GM21576 (cell line): ENCODE results near the gene CTNNBIP1.
A peak's percentile ranks its signal among the peaks of the same experiment; 100 is the strongest.

Source experiments
- ATAC-seq: cut with Tn5 transposase; IDR thresholded peaks from one replicate; pipeline ENCODE4 v1.9.1; 2021; ENCODE audit warnings: mild to moderate bottlenecking, moderate library complexity; ENCODE audit not compliant: unreplicated experiment

CTNNBIP1 gene

GRCh38 chr1:9881838-9882249 lies 28.2 kb downstream of the CTNNBIP1 start:
- ATAC-seq, result no peak

- ATAC-seq, result no peak
Measured at GRCh38 chr1:9878404-9878803, 31.7 kb downstream of the CTNNBIP1 start.

DNA sequence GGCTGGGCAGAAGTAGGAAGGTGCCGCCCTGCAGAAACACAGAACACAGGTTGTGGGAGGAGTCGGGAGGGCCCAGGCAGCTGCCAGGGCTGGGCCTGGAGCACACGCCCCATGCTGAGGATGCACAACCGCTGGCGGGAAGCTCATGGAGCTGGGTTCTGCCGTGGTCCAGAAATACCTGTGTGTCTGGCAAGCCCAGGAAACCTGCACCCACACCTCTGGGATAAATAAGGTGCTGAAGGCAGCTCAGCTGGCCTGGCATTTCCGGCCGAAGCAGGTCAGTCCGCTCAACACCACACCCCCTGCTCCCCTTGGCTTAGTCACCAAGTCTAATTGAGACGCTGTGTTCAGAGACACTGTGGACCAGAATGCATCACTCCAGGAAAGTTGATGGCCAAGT lies 32.1 kb downstream of the CTNNBIP1 start:
- ATAC-seq, result no peak

GRCh38 chr1:9875636-9876000 lies 34.5 kb downstream of the CTNNBIP1 start:
- no peak for ATAC-seq

DNA sequence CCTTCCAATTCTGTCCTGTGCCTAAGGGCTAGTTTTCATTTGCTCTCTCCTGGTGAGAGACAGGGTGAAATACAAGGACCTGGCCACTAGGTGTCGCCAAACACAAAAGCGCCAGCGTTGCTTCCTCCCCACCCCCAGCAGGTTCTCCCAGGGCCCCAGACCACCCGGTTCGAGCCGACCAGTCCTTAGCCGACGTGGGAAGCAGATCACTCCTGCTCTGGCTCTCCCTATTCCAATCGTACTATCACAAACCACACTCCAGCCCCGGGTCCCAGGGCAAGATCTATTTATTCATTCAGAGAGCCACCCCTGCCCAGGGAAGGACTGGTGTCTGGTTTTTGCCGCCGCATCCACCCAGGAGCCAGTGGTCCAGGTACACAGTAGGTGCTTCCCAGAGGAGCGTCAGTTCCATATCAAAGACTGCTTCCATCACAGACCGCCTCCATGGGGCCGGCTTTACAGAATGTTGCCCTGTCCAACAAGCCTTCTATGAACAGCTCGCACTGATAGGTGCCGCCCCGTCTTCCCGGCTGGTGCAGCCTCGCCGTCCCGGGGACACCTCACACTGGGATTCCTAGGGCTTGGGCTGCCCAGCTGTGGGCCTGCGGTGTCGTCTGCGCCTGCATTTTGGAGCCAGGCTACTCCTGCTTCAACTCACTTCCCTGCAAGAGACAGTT lies 35.0 kb downstream of the CTNNBIP1 start:
- peak; percentile 58 for ATAC-seq

GRCh38 chr1:9874412-9874811 lies 35.7 kb downstream of the CTNNBIP1 start:
- no peak for ATAC-seq

GRCh38 chr1:9873992-9874391 lies 36.1 kb downstream of the CTNNBIP1 start:
- ATAC-seq, result no peak

GRCh38 chr1:9873385-9873784 lies 36.7 kb downstream of the CTNNBIP1 start:
- ATAC-seq, result no peak

DNA sequence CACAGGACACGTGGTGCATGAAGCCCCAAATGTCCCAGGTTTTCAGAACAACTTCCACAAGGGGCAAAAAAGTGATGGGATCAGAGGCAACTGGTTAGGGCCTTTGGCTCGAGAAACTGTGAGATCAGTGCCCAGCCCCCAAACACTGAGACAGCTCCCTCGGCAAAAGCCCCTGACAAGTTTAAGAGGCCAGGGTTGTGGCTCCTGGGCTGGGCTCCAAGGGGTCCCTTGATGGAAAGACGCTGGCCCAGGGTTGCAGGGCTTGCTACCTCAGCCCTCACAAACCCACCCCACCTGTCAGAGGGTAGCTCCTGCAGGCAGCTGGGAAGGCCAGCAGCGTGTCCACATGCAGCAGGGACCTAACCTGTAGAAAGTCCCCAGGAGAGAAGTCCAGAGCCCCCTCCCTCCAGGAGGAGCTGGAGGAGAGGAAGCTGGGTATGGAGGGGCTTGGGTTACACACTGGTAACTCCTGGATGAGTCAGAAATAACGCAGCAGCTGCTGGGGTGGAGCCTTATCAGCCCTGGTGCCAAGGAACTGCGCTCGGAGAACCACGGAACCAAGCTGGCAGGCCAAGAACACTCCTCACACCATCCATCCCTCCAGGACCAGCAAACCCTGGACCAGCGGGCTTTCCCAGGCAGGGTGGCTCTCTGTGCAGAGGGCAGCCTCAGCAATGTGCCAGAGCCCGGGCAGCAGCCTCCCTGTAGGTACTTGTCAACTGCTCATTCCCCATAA lies 37.5 kb downstream of the CTNNBIP1 start:
- ATAC-seq, result no peak

- no peak for ATAC-seq
Measured at GRCh38 chr1:9871707-9872425, 38.2 kb downstream of the CTNNBIP1 start.

DNA sequence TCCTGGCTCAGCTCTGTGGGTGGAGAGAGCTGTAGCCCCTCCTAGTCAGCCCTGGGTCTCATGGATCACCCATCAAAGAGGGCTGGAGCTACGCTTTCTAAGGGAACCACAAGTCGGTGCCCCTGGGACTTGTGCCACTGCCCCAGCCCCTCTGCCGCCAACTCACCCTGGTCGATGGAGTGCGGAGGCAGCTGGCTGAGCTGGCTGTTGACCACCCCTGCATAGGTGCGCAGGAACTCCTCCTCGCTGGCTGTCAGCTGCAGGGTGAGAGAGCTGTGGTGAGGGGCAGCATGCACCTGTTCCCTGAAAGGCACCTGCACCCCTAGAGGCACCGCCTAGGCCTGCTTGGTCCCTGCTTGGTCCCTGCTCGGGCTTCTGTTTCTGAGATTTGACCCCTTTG lies 39.0 kb downstream of the CTNNBIP1 start:
- ATAC-seq, result no peak

GRCh38 chr1:9870572-9870971 lies 39.5 kb downstream of the CTNNBIP1 start:
- no peak for ATAC-seq

GRCh38 chr1:9869831-9870251 lies 40.2 kb downstream of the CTNNBIP1 start:
- ATAC-seq, result no peak

GRCh38 chr1:9868244-9868590 lies 41.9 kb downstream of the CTNNBIP1 start:
- ATAC-seq, result no peak

DNA sequence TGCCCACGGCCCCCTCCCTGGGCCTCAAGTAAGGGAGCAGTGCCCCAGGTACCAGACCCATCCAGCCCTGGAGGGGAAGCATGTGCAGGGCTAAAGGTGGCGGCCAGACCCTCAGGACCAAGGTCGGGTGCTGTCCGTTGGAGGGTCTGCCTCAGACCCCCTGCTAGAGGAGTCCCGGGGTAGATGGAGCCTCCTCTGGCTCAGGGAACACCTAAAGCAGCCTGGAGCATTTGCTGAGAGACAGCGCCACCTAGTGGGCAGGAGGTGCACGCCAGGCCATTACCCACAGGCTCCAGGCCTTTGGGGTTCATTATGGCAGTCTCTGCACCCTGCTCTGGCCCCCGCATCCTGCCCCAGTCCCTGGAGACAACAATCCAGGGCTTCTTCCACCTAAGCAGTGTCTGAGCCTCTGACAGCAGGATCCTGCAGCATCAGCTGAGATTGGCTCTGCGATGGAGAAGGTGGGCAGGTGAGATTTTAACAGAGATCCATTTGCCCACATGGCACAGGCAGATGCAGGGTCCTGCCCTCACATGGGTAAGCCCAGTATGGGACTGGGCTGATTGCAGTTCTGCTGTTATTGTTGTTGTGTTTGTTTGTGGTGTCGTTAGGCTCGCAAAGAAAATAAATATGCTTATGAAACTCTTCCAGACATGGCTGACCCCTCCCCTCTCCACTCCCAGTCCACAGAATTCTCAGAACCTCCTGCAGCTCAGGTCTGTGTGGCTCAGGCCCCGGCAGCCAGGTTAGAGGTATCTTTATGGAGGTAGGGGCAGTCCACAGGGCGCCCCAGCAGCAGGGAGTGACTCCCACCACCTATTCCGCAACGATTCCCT lies 42.4 kb downstream of the CTNNBIP1 start:
- peak; percentile 69 for ATAC-seq

- ATAC-seq, result no peak
Measured at GRCh38 chr1:9866836-9867235, 43.2 kb downstream of the CTNNBIP1 start.

DNA sequence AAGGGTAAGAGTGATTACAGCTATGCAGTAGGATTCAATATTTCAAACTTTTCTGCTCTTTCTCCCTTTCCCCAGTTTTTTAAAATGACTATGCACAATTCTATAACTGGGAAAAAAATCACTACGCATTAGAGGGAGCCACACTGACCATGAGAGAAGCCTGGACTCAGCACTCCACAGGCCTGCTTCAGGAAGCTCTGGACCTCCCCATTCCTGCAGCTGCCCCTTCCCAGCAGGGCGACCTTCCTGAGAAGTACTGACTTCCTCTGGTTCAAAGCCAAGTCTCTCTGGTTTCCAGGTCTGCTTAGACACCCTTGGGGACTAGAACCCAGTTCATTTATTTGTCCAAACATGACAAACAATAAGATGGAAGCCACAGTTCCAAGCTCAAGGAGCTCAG lies 44.3 kb downstream of the CTNNBIP1 start:
- ATAC-seq, result no peak

DNA sequence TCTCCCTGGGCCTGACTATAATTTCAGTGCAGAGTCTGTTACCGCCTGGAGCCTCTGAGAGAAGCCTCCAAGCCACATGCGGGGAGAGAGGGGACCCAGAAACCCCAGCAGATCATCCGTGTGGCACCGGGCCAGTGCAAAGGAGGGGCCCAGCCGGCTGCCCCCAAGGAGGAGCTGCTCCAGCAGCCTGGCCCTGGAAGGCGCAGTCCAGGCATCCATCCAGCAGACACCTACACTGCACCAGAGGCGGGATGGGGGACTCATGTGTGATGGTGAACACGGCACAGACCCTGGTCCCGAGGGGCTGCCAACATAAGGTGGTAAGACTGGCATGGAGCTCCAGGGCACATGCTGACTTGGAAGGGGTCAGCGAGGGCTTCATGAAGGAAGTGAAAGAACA lies 46.7 kb downstream of the CTNNBIP1 start:
- no peak for ATAC-seq

- no peak for ATAC-seq
Measured at GRCh38 chr1:9861360-9861759, 48.7 kb downstream of the CTNNBIP1 start.

GRCh38 chr1:9860887-9861286 lies 49.2 kb downstream of the CTNNBIP1 start:
- ATAC-seq, result no peak
